ENCODE data around the gene GALC.

The GALC gene

DNA sequence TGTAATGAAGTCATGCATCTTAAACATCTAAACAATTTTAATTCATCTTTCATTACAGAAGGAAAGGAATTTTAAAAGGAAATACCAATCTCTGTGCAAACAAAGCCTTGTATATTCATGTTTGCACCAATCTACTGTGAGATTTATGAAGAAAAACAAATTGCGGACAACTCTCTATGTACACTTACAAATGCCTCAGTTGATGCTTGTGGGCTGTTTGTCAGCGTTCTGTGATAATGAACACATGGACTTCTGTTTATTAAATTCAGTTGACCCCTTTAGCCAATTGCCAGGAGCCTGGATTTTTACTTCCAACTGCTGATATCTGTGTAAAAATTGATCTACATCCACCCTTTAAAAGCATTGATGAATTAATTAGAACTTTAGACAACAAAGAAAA lies 17.3 kb upstream of the GALC start:
- DNase-seq (ENCODE audit: low read depth in 1 of 2, low spot score in 1 of 2): no peak
- no peak overlapping the region for H3K27ac ChIP-seq (replicated peaks)
- TF ChIP-seq GABPA (IDR thresholded peaks at IDR 0.05; ENCODE audit: low read depth) (no peak), SPI1 (IDR thresholded peaks at IDR 0.05; ENCODE audit: borderline replicate concordance, low read depth) (no peak), POLR2AphosphoS5 (IDR thresholded peaks at IDR 0.05; ENCODE audit: low read depth) (no peak)
- TF ChIP-seq, protein P1, sequence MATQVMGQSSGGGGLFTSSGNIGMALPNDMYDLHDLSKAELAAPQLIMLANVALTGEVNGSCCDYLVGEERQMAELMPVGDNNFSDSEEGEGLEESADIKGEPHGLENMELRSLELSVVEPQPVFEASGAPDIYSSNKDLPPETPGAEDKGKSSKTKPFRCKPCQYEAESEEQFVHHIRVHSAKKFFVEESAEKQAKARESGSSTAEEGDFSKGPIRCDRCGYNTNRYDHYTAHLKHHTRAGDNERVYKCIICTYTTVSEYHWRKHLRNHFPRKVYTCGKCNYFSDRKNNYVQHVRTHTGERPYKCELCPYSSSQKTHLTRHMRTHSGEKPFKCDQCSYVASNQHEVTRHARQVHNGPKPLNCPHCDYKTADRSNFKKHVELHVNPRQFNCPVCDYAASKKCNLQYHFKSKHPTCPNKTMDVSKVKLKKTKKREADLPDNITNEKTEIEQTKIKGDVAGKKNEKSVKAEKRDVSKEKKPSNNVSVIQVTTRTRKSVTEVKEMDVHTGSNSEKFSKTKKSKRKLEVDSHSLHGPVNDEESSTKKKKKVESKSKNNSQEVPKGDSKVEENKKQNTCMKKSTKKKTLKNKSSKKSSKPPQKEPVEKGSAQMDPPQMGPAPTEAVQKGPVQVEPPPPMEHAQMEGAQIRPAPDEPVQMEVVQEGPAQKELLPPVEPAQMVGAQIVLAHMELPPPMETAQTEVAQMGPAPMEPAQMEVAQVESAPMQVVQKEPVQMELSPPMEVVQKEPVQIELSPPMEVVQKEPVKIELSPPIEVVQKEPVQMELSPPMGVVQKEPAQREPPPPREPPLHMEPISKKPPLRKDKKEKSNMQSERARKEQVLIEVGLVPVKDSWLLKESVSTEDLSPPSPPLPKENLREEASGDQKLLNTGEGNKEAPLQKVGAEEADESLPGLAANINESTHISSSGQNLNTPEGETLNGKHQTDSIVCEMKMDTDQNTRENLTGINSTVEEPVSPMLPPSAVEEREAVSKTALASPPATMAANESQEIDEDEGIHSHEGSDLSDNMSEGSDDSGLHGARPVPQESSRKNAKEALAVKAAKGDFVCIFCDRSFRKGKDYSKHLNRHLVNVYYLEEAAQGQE (IDR thresholded peaks at IDR 0.05; ENCODE audit: insufficient replicate concordance, low read depth): no peak
- TF ChIP-seq, protein P2, sequence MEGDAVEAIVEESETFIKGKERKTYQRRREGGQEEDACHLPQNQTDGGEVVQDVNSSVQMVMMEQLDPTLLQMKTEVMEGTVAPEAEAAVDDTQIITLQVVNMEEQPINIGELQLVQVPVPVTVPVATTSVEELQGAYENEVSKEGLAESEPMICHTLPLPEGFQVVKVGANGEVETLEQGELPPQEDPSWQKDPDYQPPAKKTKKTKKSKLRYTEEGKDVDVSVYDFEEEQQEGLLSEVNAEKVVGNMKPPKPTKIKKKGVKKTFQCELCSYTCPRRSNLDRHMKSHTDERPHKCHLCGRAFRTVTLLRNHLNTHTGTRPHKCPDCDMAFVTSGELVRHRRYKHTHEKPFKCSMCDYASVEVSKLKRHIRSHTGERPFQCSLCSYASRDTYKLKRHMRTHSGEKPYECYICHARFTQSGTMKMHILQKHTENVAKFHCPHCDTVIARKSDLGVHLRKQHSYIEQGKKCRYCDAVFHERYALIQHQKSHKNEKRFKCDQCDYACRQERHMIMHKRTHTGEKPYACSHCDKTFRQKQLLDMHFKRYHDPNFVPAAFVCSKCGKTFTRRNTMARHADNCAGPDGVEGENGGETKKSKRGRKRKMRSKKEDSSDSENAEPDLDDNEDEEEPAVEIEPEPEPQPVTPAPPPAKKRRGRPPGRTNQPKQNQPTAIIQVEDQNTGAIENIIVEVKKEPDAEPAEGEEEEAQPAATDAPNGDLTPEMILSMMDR (IDR thresholded peaks at IDR 0.05; ENCODE audit: insufficient read depth, low read length): no peak
- no peaks in the 10 kb centered on the region for H3K27me3 ChIP-seq (ENCODE audit: insufficient read depth, poor library complexity, severe bottlenecking)
- H3K4me3 ChIP-seq (replicated peaks; ENCODE audit: insufficient read depth, low read length): no peak overlapping the region

DNA sequence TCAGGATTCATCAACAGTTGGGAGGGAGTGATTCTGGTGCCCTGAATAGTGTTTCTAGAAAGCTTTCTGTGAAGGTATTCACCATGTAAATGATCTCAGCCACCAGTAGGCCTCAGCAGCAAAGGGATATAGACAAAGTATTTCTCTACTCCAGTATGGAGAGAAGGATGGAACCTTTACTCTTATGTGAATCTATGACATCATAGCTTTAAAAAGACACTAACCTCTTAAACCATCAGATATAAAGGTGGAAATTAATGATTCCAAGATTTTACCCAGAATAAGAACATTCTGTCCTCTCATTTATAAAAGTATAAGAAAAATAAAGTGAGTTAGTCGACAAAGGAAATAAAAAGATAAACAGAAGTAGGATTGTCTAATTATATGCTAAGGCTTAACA lies 16.5 kb upstream of the GALC start:
- Histone ChIP-seq H3K27me3 (ENCODE audit: insufficient read depth, poor library complexity, severe bottlenecking) (no peaks in the 10 kb centered on the region), H3K4me3 (replicated peaks; ENCODE audit: insufficient read depth, low read length) (no peak overlapping the region), H3K27ac (replicated peaks) (no peak overlapping the region)
- no peak for DNase-seq (ENCODE audit: low read depth in 1 of 2, low spot score in 1 of 2)
- TF ChIP-seq GABPA (IDR thresholded peaks at IDR 0.05; ENCODE audit: low read depth): no peak
- TF ChIP-seq, protein P2 (IDR thresholded peaks at IDR 0.05; ENCODE audit: insufficient read depth, low read length): no peak
- no peak for TF ChIP-seq SPI1 (IDR thresholded peaks at IDR 0.05; ENCODE audit: borderline replicate concordance, low read depth)
- TF ChIP-seq, protein P1 (IDR thresholded peaks at IDR 0.05; ENCODE audit: insufficient replicate concordance, low read depth): no peak

DNA sequence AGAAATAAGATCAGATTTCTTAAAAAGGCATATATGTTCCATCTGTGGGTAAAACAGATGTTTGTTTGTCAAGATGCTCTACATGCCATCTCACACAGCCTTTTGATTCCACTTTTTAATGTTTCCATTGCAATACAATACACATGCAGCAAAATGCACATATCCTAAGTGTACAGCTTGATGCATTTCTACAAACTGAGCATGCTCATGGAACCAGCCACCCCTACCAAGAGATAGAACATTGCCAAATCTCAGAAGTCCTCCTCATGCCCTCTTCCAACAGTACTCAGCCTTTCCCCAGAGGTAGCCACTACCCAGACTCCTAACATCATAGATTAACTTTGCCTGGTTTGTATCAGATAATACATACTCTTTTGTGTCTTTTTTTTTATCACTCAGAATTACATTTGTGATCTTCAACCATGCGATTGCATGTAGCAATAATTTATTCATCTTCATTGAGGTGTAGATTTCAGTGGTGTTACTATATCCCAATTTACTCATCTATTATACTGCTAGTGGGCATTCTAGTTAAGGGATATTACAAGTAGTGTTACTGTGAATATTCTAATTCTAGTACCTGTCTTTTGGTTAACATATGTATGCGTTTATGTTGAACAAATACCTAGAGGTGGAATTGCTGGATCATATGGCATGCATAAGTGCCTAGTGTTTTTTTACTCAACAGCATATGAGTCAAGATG lies 15.2 kb upstream of the GALC start:
- Histone ChIP-seq H3K4me3 (replicated peaks; ENCODE audit: insufficient read depth, low read length) (no peak overlapping the region), H3K27ac (replicated peaks) (no peak overlapping the region), H3K27me3 (ENCODE audit: insufficient read depth, poor library complexity, severe bottlenecking) (no peaks in the 10 kb centered on the region)
- DNase-seq (ENCODE audit: low read depth in 1 of 2, low spot score in 1 of 2): no peak
- no peak for TF ChIP-seq POLR2AphosphoS5 (IDR thresholded peaks at IDR 0.05; ENCODE audit: low read depth)
- no peak for TF ChIP-seq GABPA (IDR thresholded peaks at IDR 0.05; ENCODE audit: low read depth)
- TF ChIP-seq, protein P2 (IDR thresholded peaks at IDR 0.05; ENCODE audit: insufficient read depth, low read length): no peak
- TF ChIP-seq, protein P1 (IDR thresholded peaks at IDR 0.05; ENCODE audit: insufficient replicate concordance, low read depth): no peak
- no peak for TF ChIP-seq SPI1 (IDR thresholded peaks at IDR 0.05; ENCODE audit: borderline replicate concordance, low read depth)

Data from HL-60 (cell line).